ENCODE results near the gene ANKRD13D. TPM values are rescaled to one million over a fixed set of nuclear protein-coding genes. Genes with fewer than 3 reads are reported as not detected.

The ANKRD13D gene
- total RNA-seq, 2 donors from 2014 or later = 66.6 to 101 TPM

DNA sequence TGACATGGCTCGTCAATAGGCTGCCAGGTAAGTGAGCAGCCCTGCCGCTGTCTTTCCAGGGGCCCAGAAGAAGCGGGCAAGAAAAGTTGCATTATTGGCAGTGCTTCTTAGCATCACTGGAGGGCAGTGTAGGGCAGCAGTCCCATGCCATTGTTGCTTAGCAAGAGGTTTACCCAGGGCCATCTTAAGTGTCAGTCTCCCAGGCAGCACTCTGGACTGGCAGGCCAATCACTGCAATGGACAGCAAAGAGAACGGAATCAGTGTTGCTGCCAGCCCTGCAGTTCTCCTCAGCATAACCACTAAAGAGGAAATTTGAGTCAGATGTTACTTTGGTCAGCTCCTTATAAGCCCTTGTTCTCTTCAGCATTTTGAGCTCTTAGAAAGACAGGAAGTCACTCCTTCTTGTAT lies 36.3 kb upstream of the ANKRD13D start:
- Histone ChIP-seq H3K27ac (no peak overlapping the region), H3K4me1 (ENCODE audit: control insufficient read depth in 1 of 2, low read depth in 2 of 2) (no peaks in the 10 kb centered on the region), H3K36me3 (peaks cover 76% of the 10 kb centered on the region), H3K9me3 (no peaks in the 10 kb centered on the region), H3K27me3 (replicated peaks; ENCODE audit: insufficient read depth) (no peaks in the 10 kb centered on the region), H3K4me3 (no peak overlapping the region)
- DNase-seq (ENCODE audit: low spot score) = no peak
- no peak for ATAC-seq (ENCODE audit: insufficient number of reproducible peaks, low FRiP score, low read depth)
- TF ChIP-seq, protein P1, sequence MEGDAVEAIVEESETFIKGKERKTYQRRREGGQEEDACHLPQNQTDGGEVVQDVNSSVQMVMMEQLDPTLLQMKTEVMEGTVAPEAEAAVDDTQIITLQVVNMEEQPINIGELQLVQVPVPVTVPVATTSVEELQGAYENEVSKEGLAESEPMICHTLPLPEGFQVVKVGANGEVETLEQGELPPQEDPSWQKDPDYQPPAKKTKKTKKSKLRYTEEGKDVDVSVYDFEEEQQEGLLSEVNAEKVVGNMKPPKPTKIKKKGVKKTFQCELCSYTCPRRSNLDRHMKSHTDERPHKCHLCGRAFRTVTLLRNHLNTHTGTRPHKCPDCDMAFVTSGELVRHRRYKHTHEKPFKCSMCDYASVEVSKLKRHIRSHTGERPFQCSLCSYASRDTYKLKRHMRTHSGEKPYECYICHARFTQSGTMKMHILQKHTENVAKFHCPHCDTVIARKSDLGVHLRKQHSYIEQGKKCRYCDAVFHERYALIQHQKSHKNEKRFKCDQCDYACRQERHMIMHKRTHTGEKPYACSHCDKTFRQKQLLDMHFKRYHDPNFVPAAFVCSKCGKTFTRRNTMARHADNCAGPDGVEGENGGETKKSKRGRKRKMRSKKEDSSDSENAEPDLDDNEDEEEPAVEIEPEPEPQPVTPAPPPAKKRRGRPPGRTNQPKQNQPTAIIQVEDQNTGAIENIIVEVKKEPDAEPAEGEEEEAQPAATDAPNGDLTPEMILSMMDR (IDR thresholded peaks at IDR 0.05) = no peak

DNA sequence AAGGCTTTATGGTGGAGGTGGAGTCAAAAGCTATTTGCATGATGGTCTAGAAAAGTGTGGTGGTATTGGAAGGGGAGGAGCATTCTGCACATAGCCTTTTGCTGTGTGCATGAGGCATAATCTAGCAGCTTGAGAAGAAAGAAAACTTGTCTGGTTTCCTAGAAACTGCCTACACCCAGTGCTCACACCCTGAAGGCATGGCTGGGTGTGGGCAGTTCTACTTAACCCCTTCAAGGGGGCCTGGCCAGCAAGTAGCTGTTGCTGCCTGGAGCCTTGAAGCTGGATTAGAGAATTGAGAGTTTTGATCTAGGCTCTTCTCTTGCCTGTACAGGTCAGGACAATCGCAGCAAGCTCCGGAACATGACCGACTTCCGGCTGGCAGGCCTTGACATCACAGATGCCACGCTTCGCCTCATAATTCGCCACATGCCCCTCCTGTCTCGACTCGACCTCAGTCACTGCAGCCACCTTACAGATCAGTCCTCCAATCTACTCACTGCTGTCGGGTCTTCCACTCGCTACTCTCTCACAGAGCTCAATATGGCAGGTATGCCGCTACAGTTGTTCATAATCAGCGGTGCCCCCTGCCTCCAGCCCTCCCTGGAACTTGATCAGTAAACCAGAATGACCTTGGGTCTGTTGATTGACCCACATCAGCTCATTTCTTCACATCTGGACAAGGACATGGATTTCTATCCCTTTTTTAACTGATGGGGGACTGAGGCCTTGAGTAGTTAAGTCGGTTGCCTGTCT lies 35.1 kb upstream of the ANKRD13D start:
- DNase-seq (ENCODE audit: low spot score) = no peak
- H3K36me3 ChIP-seq = peaks cover 64% of the 10 kb centered on the region
- no peak overlapping the region for H3K27ac ChIP-seq

DNA sequence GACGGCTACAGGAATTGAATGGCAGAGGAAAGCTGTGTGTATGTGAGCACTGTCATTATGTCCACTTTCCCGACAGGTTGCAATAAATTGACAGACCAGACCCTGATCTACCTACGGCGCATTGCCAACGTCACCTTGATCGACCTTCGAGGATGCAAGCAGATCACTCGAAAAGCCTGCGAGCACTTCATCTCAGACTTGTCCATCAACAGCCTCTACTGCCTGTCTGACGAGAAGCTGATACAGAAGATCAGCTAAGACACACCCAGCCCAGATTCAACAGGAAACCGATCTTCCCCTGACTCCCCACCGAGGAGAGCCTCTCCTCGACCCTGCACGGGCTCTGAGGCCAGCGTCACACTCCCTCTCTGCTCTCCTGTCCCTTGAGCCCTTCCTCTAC lies 34.3 kb upstream of the ANKRD13D start:
- no peaks in the 10 kb centered on the region for H3K27me3 ChIP-seq (replicated peaks; ENCODE audit: insufficient read depth)
- no peak overlapping the region for H3K27ac ChIP-seq
- H3K9me3 ChIP-seq = no peaks in the 10 kb centered on the region
- TF ChIP-seq, protein P1 (IDR thresholded peaks at IDR 0.05) = no peak
- H3K36me3 ChIP-seq = peaks cover 57% of the 10 kb centered on the region
- no peak overlapping the region for H3K4me3 ChIP-seq
- no peaks in the 10 kb centered on the region for H3K4me1 ChIP-seq (ENCODE audit: control insufficient read depth in 1 of 2, low read depth in 2 of 2)
- no peak for DNase-seq (ENCODE audit: low spot score)
- no peak for ATAC-seq (ENCODE audit: insufficient number of reproducible peaks, low FRiP score, low read depth)

More for the DNA sequence above, 35.1 kb upstream of the ANKRD13D start:
- Histone ChIP-seq H3K4me1 (ENCODE audit: control insufficient read depth in 1 of 2, low read depth in 2 of 2) (no peaks in the 10 kb centered on the region), H3K4me3 (no peak overlapping the region), H3K27me3 (replicated peaks; ENCODE audit: insufficient read depth) (no peaks in the 10 kb centered on the region), H3K9me3 (no peaks in the 10 kb centered on the region)
- TF ChIP-seq, protein P1 (IDR thresholded peaks at IDR 0.05) = no peak
- no peak for ATAC-seq (ENCODE audit: insufficient number of reproducible peaks, low FRiP score, low read depth)

DNA sequence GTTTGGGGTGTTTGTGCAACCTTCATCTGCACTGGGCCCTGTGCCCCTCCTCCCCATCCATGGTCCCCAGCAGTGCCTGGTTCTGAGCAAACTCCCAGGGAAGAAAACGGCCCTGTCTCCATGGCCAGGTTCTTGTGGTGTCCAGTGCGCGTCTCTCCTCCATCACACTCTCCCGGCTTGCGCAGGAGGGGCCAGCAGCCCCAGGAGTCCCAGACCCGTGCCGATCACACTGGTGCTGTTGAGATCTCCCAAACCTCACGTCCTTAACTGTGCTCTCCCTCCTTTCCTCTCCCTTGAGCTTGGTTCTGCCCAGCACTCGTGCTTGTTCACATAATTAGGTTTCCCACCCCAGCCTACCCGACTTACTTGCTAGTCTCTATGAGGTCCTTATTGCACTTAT lies 33.8 kb upstream of the ANKRD13D start:
- Histone ChIP-seq H3K4me3 (no peak overlapping the region), H3K36me3 (peaks cover 51% of the 10 kb centered on the region), H3K27ac (no peak overlapping the region), H3K27me3 (replicated peaks; ENCODE audit: insufficient read depth) (no peaks in the 10 kb centered on the region), H3K4me1 (ENCODE audit: control insufficient read depth in 1 of 2, low read depth in 2 of 2) (no peaks in the 10 kb centered on the region), H3K9me3 (no peaks in the 10 kb centered on the region)
- DNase-seq (ENCODE audit: low spot score) (no peak), ATAC-seq (ENCODE audit: insufficient number of reproducible peaks, low FRiP score, low read depth) (no peak)
- TF ChIP-seq, protein P1 (IDR thresholded peaks at IDR 0.05) = no peak

DNA sequence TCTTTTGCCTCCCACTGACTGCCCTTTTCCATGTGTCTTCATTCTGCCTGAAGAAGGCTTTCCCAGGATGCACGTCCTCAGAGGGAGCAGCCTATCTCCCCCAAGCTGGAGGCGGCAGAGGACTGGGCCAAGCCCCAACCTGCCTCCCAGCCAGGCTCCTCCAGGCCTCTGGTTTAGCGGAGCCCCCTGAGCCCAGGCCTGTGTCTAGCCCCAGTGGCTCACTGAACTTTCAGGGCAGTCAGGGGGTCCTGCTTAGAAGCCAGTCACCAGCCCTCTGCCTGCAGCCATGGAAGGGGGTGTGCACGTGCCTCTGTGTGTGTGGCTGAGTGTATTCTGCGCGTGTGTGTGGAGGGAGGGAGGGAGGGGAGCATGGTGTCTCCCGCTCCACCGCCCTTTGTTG lies 33.2 kb upstream of the ANKRD13D start:
- DNase-seq (ENCODE audit: low spot score) = no peak
- no peak for ATAC-seq (ENCODE audit: insufficient number of reproducible peaks, low FRiP score, low read depth)
- TF ChIP-seq, protein P1 (IDR thresholded peaks at IDR 0.05) = no peak
- no peaks in the 10 kb centered on the region for H3K4me1 ChIP-seq (ENCODE audit: control insufficient read depth in 1 of 2, low read depth in 2 of 2)
- H3K27ac ChIP-seq = no peak overlapping the region
- H3K9me3 ChIP-seq = no peaks in the 10 kb centered on the region
- peaks cover 46% of the 10 kb centered on the region for H3K36me3 ChIP-seq
- H3K27me3 ChIP-seq (replicated peaks; ENCODE audit: insufficient read depth) = no peaks in the 10 kb centered on the region
- no peak overlapping the region for H3K4me3 ChIP-seq

All from thoracic aorta (tissue), 2 donors.